NCI-H748 treated with DMSO at 0.1 percent for 48 hours (cell line): Measurements from ENCODE around the gene RDH8.

ENCODE experiments used
- DNase-seq: peaks from one replicate; lab custom pipeline; 2025; lab: John Stamatoyannopoulos, UW

The RDH8 gene

DNA sequence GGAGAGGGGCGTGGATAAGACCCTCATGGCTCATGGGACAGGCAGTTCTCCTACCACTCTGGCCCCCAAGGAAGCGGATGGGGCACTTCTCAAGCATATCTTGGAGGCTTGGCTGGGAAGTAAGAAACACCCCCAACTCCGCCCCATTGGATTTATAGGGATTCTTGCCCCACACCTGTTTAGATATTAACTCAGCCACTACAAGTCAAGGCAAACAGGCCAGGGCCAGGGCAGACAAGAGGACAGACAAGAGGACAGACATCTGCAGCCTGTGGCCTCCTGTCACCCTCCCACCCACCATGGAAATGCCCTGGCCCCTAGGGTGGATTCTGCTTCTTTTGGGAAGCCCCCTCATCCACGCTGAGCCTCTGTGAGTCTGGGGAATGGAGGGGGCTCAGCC is 24.1 kb downstream of the RDH8 start:
- no peak for DNase-seq

DNA sequence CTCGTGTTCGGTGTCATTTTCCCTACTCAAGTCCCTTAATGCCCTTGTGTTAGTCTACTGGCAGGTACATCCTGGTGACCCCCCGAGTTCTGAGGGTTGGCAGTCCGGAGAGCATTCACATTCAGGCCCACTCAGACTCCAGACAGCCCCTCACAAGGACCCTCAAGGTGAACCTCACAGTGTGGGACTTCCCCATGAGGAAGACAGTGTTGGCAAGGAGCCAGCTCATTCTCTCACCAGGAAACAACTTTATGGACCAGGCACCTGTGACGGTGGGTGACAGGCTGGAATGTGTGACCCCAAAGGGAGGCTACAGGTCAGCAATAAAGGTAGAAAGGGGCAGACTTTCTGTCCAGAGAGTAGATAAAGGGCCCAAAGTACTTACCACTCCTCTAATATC is 24.5 kb downstream of the RDH8 start:
- DNase-seq = no peak

DNA sequence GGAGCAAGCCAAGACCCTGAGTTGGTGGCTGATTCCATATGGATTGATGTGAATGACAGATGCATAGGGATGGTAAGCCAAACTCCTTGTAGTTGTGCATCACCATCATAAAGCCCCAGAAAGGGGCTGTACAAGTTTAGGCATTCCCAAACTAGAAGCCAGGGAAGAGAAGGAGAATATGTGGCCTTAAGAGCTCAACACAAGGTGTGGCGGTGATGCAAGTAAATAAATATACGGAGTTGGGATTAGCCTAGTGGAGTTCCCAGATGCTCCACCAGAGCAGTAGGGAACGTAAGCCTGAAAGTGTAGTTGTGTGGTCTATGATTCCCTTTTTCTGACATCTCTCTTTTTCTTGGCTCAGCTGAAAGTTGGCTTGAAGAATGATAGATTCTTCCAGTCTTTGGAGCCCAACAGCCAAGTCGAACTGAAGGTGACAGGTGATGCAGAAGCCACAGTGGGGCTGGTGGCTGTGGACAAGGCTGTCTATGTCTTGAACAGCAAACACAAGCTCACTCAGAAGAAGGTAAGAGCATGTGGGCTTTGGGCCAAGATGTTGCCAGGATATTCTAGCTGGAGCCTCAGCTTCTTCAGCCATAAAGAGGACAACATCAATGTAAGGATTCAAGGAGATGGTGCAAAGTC is 30.1 kb downstream of the RDH8 start:
- no peak for DNase-seq

GRCh38 chr19:10044390-10044789 is 31.1 kb downstream of the RDH8 start:
- DNase-seq = no peak

DNA sequence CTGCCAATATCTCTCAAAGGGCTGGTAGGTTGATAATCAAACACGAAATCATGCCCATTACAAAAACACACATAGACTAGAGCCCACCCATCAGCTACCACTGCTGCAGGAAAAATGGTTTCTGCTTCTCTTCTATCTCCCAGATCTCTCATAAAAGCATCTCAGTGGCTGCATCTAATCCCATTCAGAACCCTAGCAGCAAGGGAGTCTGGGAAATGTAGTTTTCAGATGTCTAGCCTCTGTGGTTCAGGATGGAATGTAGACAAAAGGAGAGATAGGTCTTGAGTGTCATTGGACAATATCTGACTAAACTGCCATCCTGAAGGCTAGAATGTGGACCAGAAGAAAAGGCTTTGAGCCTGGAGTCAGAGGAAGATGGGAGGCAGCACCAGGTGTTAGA is 32.1 kb downstream of the RDH8 start:
- DNase-seq = no peak

DNA sequence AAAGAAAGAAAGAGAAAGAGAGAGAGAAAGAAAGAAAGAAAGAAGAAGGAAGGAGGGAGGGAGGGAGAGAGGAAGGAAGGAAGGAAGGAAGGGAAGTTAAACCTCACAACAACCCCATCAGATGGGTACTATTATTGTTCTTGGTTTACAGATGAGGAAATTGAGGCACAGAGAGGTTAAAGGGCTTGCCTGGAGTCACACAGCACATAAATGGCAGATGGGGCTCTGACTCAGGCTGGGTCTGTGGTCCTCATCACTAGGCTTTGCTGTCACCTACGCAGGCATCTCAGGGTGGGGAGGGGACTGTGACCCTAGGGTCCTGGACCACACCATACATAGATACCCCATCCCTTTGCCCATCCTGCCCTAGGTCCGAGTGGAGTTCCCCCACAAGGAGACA is 36.3 kb downstream of the RDH8 start:
- DNase-seq = no peak

DNA sequence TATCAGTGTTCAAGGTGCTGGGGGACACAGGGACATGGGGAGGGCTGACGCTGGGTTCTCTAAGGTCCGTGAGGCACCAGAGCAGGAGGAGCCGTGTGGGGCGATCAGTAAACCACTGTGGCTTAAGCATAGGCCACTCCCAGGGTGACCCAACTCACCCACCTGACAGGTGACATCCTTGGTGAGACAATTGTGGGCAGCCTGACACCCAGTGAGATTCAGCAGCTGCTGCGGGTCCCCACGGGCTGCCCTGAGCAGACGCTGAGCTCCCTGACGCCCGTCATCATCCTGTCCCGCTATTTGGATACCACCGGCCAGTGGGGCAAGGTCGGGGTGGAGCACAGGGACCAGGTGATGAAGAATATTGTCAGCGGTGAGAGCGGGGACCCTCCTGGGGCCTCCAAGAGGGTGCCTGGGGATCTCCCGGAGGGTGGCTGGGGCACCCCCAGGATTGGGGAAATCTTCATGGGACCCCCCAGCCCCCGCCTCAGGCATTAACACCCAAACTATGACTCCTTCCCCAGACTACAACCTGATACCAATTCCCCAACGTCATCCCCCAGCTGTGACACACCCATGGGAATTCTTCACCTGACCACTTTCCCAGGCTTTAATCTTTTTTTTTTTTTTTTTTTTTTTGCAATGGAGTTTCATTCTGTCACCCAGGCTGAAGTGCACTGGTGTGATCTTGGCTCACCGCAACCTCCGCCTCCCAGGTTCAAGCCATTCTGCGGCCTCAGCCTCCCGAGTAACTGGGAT is 39.5 kb downstream of the RDH8 start:
- DNase-seq = no peak

- DNase-seq = no peak
Measured at GRCh38 chr19:10061717-10062310, 48.5 kb downstream of the RDH8 start.

DNA sequence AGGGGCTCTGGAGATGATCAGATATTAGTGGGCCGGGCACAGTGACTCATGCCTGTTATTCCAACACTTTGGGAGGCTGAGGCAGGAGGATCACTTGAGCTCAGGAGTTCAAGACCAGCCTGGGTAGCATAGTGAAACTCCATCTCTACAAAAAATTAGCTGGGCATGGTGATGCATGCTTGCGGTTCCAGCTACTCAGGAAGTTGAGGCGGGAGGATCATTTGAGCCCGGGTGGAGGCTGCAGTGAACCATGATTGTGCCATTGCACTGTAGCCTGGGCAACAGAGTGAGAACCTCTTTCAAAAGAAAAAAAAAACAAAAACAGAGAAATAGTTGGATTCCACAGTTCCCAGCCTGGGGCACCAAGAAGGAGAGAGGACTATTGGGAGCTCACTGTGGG is 54.9 kb downstream of the RDH8 start:
- no peak for DNase-seq

DNA sequence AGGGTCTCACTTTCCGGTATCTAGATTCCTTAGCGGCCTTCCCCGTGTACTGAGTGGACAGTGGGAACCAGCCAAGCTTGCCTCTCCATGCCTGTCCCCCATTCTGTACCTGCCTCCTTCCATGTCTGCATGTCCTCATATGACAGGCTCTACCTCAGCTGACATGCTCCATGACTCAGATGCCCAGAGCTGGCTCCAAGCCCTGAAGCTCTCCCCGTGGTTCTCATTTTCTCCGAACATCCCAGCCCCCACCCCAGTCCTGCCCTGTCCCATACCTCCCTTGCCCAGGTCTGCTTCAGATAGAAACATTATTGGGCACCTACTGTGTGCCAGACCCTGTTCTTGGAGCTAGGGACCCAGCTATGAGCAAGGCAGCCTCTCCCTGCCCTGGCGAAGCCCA is 55.8 kb downstream of the RDH8 start:
- DNase-seq = no peak

- no peak for DNase-seq
Measured at GRCh38 chr19:10070730-10071446, 57.6 kb downstream of the RDH8 start.
